Ecto neural progenitor cell (in vitro differentiated cells): ENCODE data around the gene ZNF667.

Experiments
- DNase-seq: peaks from one replicate; pipeline ENCODE4 v3.0.0-alpha.2; 2018; ENCODE audit warnings: low spot score

ZNF667 gene

GRCh38 chr19:56476651-56477428 is at the start of gene ZNF667:
TSS of gene ZNF667 (minus strand) at chr19:56477345. CDS start at chr19:56462370, 14,975 bp downstream.
- no peak for DNase-seq

- no peak for DNase-seq
These were observed 48.2 kb upstream of the ZNF667 start for GRCh38 chr19:56525214-56525860.

- no peak for DNase-seq
These were observed 31.2 kb upstream of the ZNF667 start for GRCh38 chr19:56508290-56508778.

GRCh38 chr19:56507446-56508289 is 30.5 kb upstream of the ZNF667 start, which contains the start of gene ZNF471:
TSS of gene ZNF471 (plus strand) at chr19:56507855. CDS start at chr19:56511572, 3,717 bp downstream.
- peak; percentile 90 for DNase-seq

- no peak for DNase-seq
These were observed 27.4 kb upstream of the ZNF667 start for GRCh38 chr19:56504581-56504980.

GRCh38 chr19:56491399-56491798 is 14.3 kb upstream of the ZNF667 start:
- DNase-seq: no peak

- peak; percentile 86 for DNase-seq
These were observed 539 bp upstream of the ZNF667 start for GRCh38 chr19:56477429-56478338.

- DNase-seq: no peak
These were observed 1.1 kb downstream of the ZNF667 start for GRCh38 chr19:56476093-56476492.

GRCh38 chr19:56474308-56474707 is 2.8 kb downstream of the ZNF667 start:
- no peak for DNase-seq

- no peak for DNase-seq
These were observed 35.8 kb downstream of the ZNF667 start for GRCh38 chr19:56441206-56441792.

- no peak for DNase-seq
These were observed 53.2 kb downstream of the ZNF667 start for GRCh38 chr19:56423985-56424353.

GRCh38 chr19:56423276-56423984 is 53.7 kb downstream of the ZNF667 start:
- no peak for DNase-seq

- DNase-seq: no peak
These were observed 72.1 kb downstream of the ZNF667 start for GRCh38 chr19:56405062-56405461.

- DNase-seq: no peak
These were observed 72.5 kb downstream of the ZNF667 start for GRCh38 chr19:56404705-56405056.

- DNase-seq: peak; percentile 94
These were observed 73.1 kb downstream of the ZNF667 start, which contains the start of gene ZNF583 for GRCh38 chr19:56403764-56404704. TSS of gene ZNF583 (plus strand) at chr19:56404332. CDS start at chr19:56407115, 2,783 bp downstream.

- no peak for DNase-seq
These were observed 73.9 kb downstream of the ZNF667 start for GRCh38 chr19:56403261-56403660.

GRCh38 chr19:56400485-56400884 is 76.7 kb downstream of the ZNF667 start:
- no peak for DNase-seq

GRCh38 chr19:56398809-56399208 is 78.3 kb downstream of the ZNF667 start:
- DNase-seq: no peak
